GM12878 (cell line): Measurements from ENCODE around the gene LPIN1. TPM values are rescaled to one million over a fixed set of nuclear protein-coding genes. Genes with fewer than 3 reads are reported as not detected.
A peak's percentile ranks its signal among the peaks of the same experiment; 100 is the strongest.

Source experiments
- ATF3 ChIP-seq: IDR thresholded peaks from 2 replicates; pipeline ENCODE4 v1.6.1; 2011; ENCODE audit warnings: low read depth, mild to moderate bottlenecking, low read length, moderate library complexity, borderline replicate concordance; ENCODE audit errors: extremely low read depth
- BCLAF1 ChIP-seq: fragments of 450-650 bp; IDR thresholded peaks from 2 replicates; pipeline ENCODE4 v1.6.1; 2017; ENCODE audit warnings: antibody characterized with exemption, mild to moderate bottlenecking, moderate library complexity
- E4F1 ChIP-seq: fragments of 450-650 bp; IDR thresholded peaks from 2 replicates; pipeline ENCODE4 v1.6.1; 2018; ENCODE audit warnings: borderline replicate concordance, mild to moderate bottlenecking; ENCODE audit not compliant: partially characterized antibody
- EP300 ChIP-seq, 2 experiments: fragments of 150-350 bp in 1 of 2; IDR thresholded peaks; 2 replicates each; pipeline ENCODE4 v1.6.1; 2011 to 2012; ENCODE audit warnings: low read depth in 2 of 2, low read length in 2 of 2, borderline replicate concordance in 1 of 2, improper control_type of control experiment in 1 of 2, inconsistent platforms in 1 of 2; ENCODE audit not compliant: control insufficient read depth in 1 of 2
- HDGF ChIP-seq: fragments of 450-650 bp; IDR thresholded peaks from 2 replicates; pipeline ENCODE4 v1.6.1; 2016; ENCODE audit warnings: antibody characterized with exemption
- KDM1A ChIP-seq: fragments of 200-600 bp; sonication (generic); IDR thresholded peaks from 2 replicates; pipeline ENCODE4 v1.6.1; 2016; ENCODE audit warnings: borderline replicate concordance
- LARP7 ChIP-seq: fragments of 450-650 bp; IDR thresholded peaks from 2 replicates; pipeline ENCODE4 v1.6.1; 2017; ENCODE audit warnings: mild to moderate bottlenecking
- MEF2A ChIP-seq: IDR thresholded peaks from 2 replicates; pipeline ENCODE4 v1.6.1; 2011; ENCODE audit warnings: low read depth, mild to moderate bottlenecking, low read length, moderate library complexity; ENCODE audit not compliant: insufficient read depth
- MEF2B ChIP-seq: fragments of 450-650 bp; IDR thresholded peaks from 2 replicates; pipeline ENCODE4 v1.6.1; 2018; ENCODE audit warnings: mild to moderate bottlenecking, moderate library complexity; ENCODE audit not compliant: partially characterized antibody, poor library complexity, severe bottlenecking
- MTA2 ChIP-seq: fragments of 450-650 bp; IDR thresholded peaks from 2 replicates; pipeline ENCODE4 v1.6.1; 2016; ENCODE audit warnings: low read depth, mild to moderate bottlenecking, moderate library complexity
- NFYB ChIP-seq: IDR thresholded peaks from 2 replicates; pipeline ENCODE4 v1.6.1; 2011; ENCODE audit warnings: low read depth, mild to moderate bottlenecking, low read length, improper control_type of control experiment, moderate library complexity; ENCODE audit not compliant: insufficient read depth
- PKNOX1 ChIP-seq: fragments of 450-650 bp; IDR thresholded peaks from 2 replicates; pipeline ENCODE4 v1.6.1; 2016; ENCODE audit warnings: mild to moderate bottlenecking
- POU2F2 ChIP-seq: IDR thresholded peaks from 3 replicates; pipeline ENCODE4 v1.6.1; 2011; ENCODE audit warnings: low read depth, mild to moderate bottlenecking, low read length, borderline replicate concordance
- RELB ChIP-seq: fragments of 450-650 bp; IDR thresholded peaks from 2 replicates; pipeline ENCODE4 v1.6.1; 2017; ENCODE audit warnings: low read depth, mild to moderate bottlenecking, moderate library complexity
- SMAD1 ChIP-seq: fragments of 450-650 bp; IDR thresholded peaks from 2 replicates; pipeline ENCODE4 v1.6.1; 2018; ENCODE audit warnings: mild to moderate bottlenecking, low read depth; ENCODE audit not compliant: partially characterized antibody
- TARDBP ChIP-seq: IDR thresholded peaks from 2 replicates; pipeline ENCODE4 v1.6.1; 2016; ENCODE audit warnings: borderline replicate concordance
- TCF12 ChIP-seq: IDR thresholded peaks from 2 replicates; pipeline ENCODE4 v1.6.1; 2011; ENCODE audit warnings: low read depth, mild to moderate bottlenecking, low read length
- ZNF217 ChIP-seq: fragments of 450-650 bp; IDR thresholded peaks from 2 replicates; pipeline ENCODE4 v1.6.1; 2017; ENCODE audit warnings: antibody characterized with exemption, mild to moderate bottlenecking
- ZNF274 ChIP-seq: IDR thresholded peaks from one replicate; pipeline ENCODE4 v1.8.0; 2011; ENCODE audit not compliant: insufficient read length, insufficient read depth
- polyA plus RNA-seq, 11 experiments: library from polyadenylated mRNA; depleted of rRNA in 4 of 11; unstranded in 6 of 11; stranded (reverse) in 5 of 11; fragments of >200 nt; fragmentation: Nextera tagmentation in 4 of 11; fragmentation: Illumina TruSeq in 1 of 11; extraction: Ambion mirVana in 4 of 11; extraction: Trizol in 1 of 11; gene quantifications; 1 replicate in 1 of 11; 2 replicates in 10 of 11; pipeline versions ENCODE4 v1.2.1 to v1.2.3, GENCODE V29; 2011 to 2016; ENCODE audit warnings: inconsistent platforms in 2 of 11, missing spikeins in 2 of 11, low read depth in 1 of 11
- total RNA-seq, 4 experiments: library from RNA; depleted of rRNA in 3 of 4; stranded (reverse); fragments of >200 nt in 3 of 4; fragmentation: Illumina TruSeq in 1 of 4; extraction: Trizol in 1 of 4; gene quantifications; 2 replicates each; pipeline versions ENCODE4 v1.2.1 to v1.2.3, GENCODE V29; 2013 to 2021

The LPIN1 gene
- total and polyA plus RNA-seq, 10 of the 15 experiments (the other 5 are each of a cell fraction or from before 2014, with no cell fraction given): 18.8 to 82.5 (median 50.3) TPM

GRCh38 chr2:11753886-11754699, 7.7 kb downstream of the LPIN1 start (continued):
- TF ChIP-seq NFYB (0 out of 2 replicates have a peak, but pooled peaks have one; percentile 16), SMAD1 (no peak), TCF12 (0 out of 2 replicates have a peak, but pooled peaks have one; percentile 39), MEF2A (no peak), TARDBP (no peak), PKNOX1 (peak; percentile 40; the same call in 1 of the 2 replicates), POU2F2 (no peak), KDM1A (no peak), MEF2B (peak; percentile 68), LARP7 (0 out of 2 replicates have a peak, but pooled peaks have one; percentile 65), HDGF (no peak), BCLAF1 (no peak), RELB (no peak), ATF3 (no peak), E4F1 (no peak), EP300 (IDR thresholded peaks at IDR 0.05; ENCODE audit: borderline replicate concordance in 1 of 2, control insufficient read depth in 1 of 2, low read depth in 2 of 2, low read length in 2 of 2) (no peak), ZNF217 (no peak), MTA2 (no peak), ZNF274 (no peak)
